HG03460 (cell line): ENCODE data around the gene RPP25L.
"Not testable (repeated sequence)": the region's sequence is repeated elsewhere in the genome, so short reads cannot be mapped to it uniquely, and the experiment has no call there.

Experiments used
- ATAC-seq: cut with Tn5 transposase; IDR thresholded peaks from one replicate; pipeline ENCODE4 v1.9.1; 2021; ENCODE audit not compliant: unreplicated experiment

Gene RPP25L

GRCh38 chr9:34611811-34612787 lies at the start of gene RPP25L:
RPP25L (minus strand) TSS chr9:34612097; CDS start chr9:34611296, 801 bp downstream.
- ATAC-seq = peak; percentile 76

GRCh38 chr9:34659592-34660253 lies 47.8 kb upstream of the RPP25L start:
- ATAC-seq = no peak

GRCh38 chr9:34658461-34658860 lies 46.6 kb upstream of the RPP25L start:
- ATAC-seq = no peak

GRCh38 chr9:34656992-34657391 lies 45.1 kb upstream of the RPP25L start:
- no peak for ATAC-seq

GRCh38 chr9:34655394-34655793 lies 43.5 kb upstream of the RPP25L start:
- no peak for ATAC-seq

- no peak for ATAC-seq
Measured at GRCh38 chr9:34654323-34655051, 42.6 kb upstream of the RPP25L start.

- ATAC-seq = no peak
Measured at GRCh38 chr9:34653151-34654072, 41.5 kb upstream of the RPP25L start.

GRCh38 chr9:34652602-34653000 lies 40.7 kb upstream of the RPP25L start:
- no peak for ATAC-seq

GRCh38 chr9:34651876-34652601 lies 40.1 kb upstream of the RPP25L start, which contains the start of gene IL11RA:
IL11RA (plus strand) TSS chr9:34652185; CDS start chr9:34655218, 3,033 bp downstream.
- ATAC-seq = no peak

- ATAC-seq = no peak
Measured at GRCh38 chr9:34651321-34651720, 39.4 kb upstream of the RPP25L start.

- ATAC-seq = no peak
Measured at GRCh38 chr9:34650816-34651215, 38.9 kb upstream of the RPP25L start.

GRCh38 chr9:34648673-34649072 lies 36.8 kb upstream of the RPP25L start:
- no peak for ATAC-seq

- ATAC-seq = no peak
Measured at GRCh38 chr9:34647651-34648050, 35.8 kb upstream of the RPP25L start.

- peak; percentile 17 for ATAC-seq
Measured at GRCh38 chr9:34647084-34647403, 35.1 kb upstream of the RPP25L start.

GRCh38 chr9:34646211-34647083 lies 34.5 kb upstream of the RPP25L start, which contains the start of gene GALT:
GALT (plus strand) TSS chr9:34646675; CDS start chr9:34646705, 30 bp downstream.
- peak; percentile 84 for ATAC-seq

- ATAC-seq = no peak
Measured at GRCh38 chr9:34644766-34645314, 32.9 kb upstream of the RPP25L start.

- ATAC-seq = no peak
Measured at GRCh38 chr9:34642679-34643078, 30.8 kb upstream of the RPP25L start.

- not testable (repeated sequence) for ATAC-seq
Measured at GRCh38 chr9:34639322-34639721, 27.4 kb upstream of the RPP25L start.
